Stimulated activated CD8-positive, alpha-beta memory T cell treated with anti-CD3 and anti-CD28 coated beads, Interleukin-7, amount 100 ng/mL, for 1 hour (primary cell): ENCODE data around the gene ANKRD13C.

Source experiments
- DNase-seq, 2 donors: peaks; one replicate each; pipeline ENCODE4 v3.0.0-alpha.2; 2020; ENCODE audit warnings: low read depth in 2 of 2

Gene ANKRD13C

GRCh38 chr1:70295749-70296148 is 58.8 kb downstream of the ANKRD13C start:
- no peak for DNase-seq

GRCh38 chr1:70293186-70293843 is 61.2 kb downstream of the ANKRD13C start:
- no peak for DNase-seq

GRCh38 chr1:70290218-70290617 is 64.3 kb downstream of the ANKRD13C start:
- no peak for DNase-seq

GRCh38 chr1:70288166-70288565 is 66.4 kb downstream of the ANKRD13C start:
- no peak for DNase-seq

- DNase-seq, result no peak
Measured at GRCh38 chr1:70286453-70286852, 68.1 kb downstream of the ANKRD13C start.

- DNase-seq, result no peak
Measured at GRCh38 chr1:70284366-70284765, 70.2 kb downstream of the ANKRD13C start.

GRCh38 chr1:70278710-70279109 is 75.8 kb downstream of the ANKRD13C start:
- DNase-seq, result no peak

- DNase-seq, result no peak
Measured at GRCh38 chr1:70277875-70278274, 76.6 kb downstream of the ANKRD13C start.

GRCh38 chr1:70265946-70266345 is 88.6 kb downstream of the ANKRD13C start:
- no peak for DNase-seq

- DNase-seq, result no peak
Measured at GRCh38 chr1:70264839-70265238, 89.7 kb downstream of the ANKRD13C start.

- DNase-seq, result no peak
Measured at GRCh38 chr1:70256664-70257063, 97.9 kb downstream of the ANKRD13C start.

GRCh38 chr1:70248729-70249128 is 105.8 kb downstream of the ANKRD13C start:
- no peak for DNase-seq

GRCh38 chr1:70247768-70248167 is 106.8 kb downstream of the ANKRD13C start:
- DNase-seq, result no peak

- no peak for DNase-seq
Measured at GRCh38 chr1:70247122-70247521, 107.4 kb downstream of the ANKRD13C start.

GRCh38 chr1:70239940-70240339 is 114.6 kb downstream of the ANKRD13C start:
- no peak for DNase-seq

GRCh38 chr1:70234733-70235132 is 119.8 kb downstream of the ANKRD13C start:
- DNase-seq, result no peak

GRCh38 chr1:70231475-70231874 is 123.0 kb downstream of the ANKRD13C start:
- no peak for DNase-seq

GRCh38 chr1:70228670-70229069 is 125.9 kb downstream of the ANKRD13C start:
- no peak for DNase-seq

GRCh38 chr1:70227439-70227838 is 127.1 kb downstream of the ANKRD13C start:
- no peak for DNase-seq

- DNase-seq, result no peak
Measured at GRCh38 chr1:70224954-70225353, 129.6 kb downstream of the ANKRD13C start.

- no peak for DNase-seq
Measured at GRCh38 chr1:70222716-70223235, 131.7 kb downstream of the ANKRD13C start.

- peak; percentile 96 for DNase-seq
Measured at GRCh38 chr1:70221238-70222121, 133.0 kb downstream of the ANKRD13C start, which contains the start of gene SRSF11. TSS of gene SRSF11 (plus strand) at chr1:70221380. CDS start at chr1:70221637, 257 bp downstream.
